Neural cell (in vitro differentiated cells): ENCODE results near the gene KCNIP3. TPM values are rescaled to one million over a fixed set of nuclear protein-coding genes. Genes with fewer than 3 reads are reported as not detected.

Experiments
- H2AFZ ChIP-seq: fragments of 200-600, 300-800 bp; sonication (generic), shearing (Covaris generic); 2 replicates; pipeline ENCODE4 v1.6.0; 2014; ENCODE audit warnings: low read depth, mild to moderate bottlenecking, antibody characterized with exemption, low read length, moderate library complexity
- H3F3A ChIP-seq: fragments of 200-600 bp; shearing (Covaris generic); 2 replicates; pipeline ENCODE4 v1.6.1; 2016; ENCODE audit warnings: mild to moderate bottlenecking, moderate library complexity, mixed read lengths, antibody characterized with exemption, low read length; ENCODE audit not compliant: insufficient read depth, poor library complexity, severe bottlenecking
- H3K27ac ChIP-seq: fragments of 200-600, 300-800 bp; sonication (generic), shearing (Covaris generic); 2 replicates; pipeline ENCODE4 v1.5.1; 2014; ENCODE audit warnings: mild to moderate bottlenecking, low read length, moderate library complexity
- H3K27me3 ChIP-seq: fragments of 300-800, 200-600 bp; sonication (generic), shearing (Covaris generic); 2 replicates; pipeline ENCODE4 v1.6.0; 2014; ENCODE audit warnings: mild to moderate bottlenecking, low read depth, low read length, moderate library complexity; ENCODE audit not compliant: insufficient read depth
- H3K36me3 ChIP-seq: fragments of 300-800, 200-600 bp; sonication (generic), shearing (Covaris generic); 2 replicates; pipeline ENCODE4 v1.5.1; 2014; ENCODE audit warnings: mild to moderate bottlenecking, antibody characterized with exemption, low read length, moderate library complexity; ENCODE audit not compliant: insufficient read depth
- H3K4me2 ChIP-seq: fragments of 300-800, 200-600 bp; sonication (generic), shearing (Covaris generic); 2 replicates; pipeline ENCODE4 v1.6.0; 2014; ENCODE audit warnings: mild to moderate bottlenecking, low read length
- H3K4me3 ChIP-seq: fragments of 300-800, 200-600 bp; sonication (generic), shearing (Covaris generic); 2 replicates; pipeline ENCODE4 v1.5.1; 2014; ENCODE audit warnings: mild to moderate bottlenecking, low read length, moderate library complexity
- H3K79me2 ChIP-seq: fragments of 200-600 bp; shearing (Covaris generic); replicated peaks from 2 replicates; pipeline ENCODE4 v1.6.0; 2014; ENCODE audit warnings: mild to moderate bottlenecking, low read length, moderate library complexity; ENCODE audit not compliant: insufficient read depth
- H3K9ac ChIP-seq: fragments of 300-800, 200-600 bp; sonication (generic), shearing (Covaris generic); 2 replicates; pipeline ENCODE4 v1.6.1; 2016; ENCODE audit warnings: mild to moderate bottlenecking, low read length, mixed read lengths
- H3K9me2 ChIP-seq: fragments of 200-600 bp; shearing (Covaris generic); 2 replicates; pipeline ENCODE4 v1.6.1; 2016; ENCODE audit warnings: mild to moderate bottlenecking, low read length, mixed read lengths; ENCODE audit not compliant: insufficient read depth
- H3K9me3 ChIP-seq: fragments of 200-600, 300-800 bp; sonication (generic), shearing (Covaris generic); 2 replicates; pipeline ENCODE4 v1.6.1; 2016; ENCODE audit warnings: mild to moderate bottlenecking, mixed run types, low read length, moderate library complexity, mixed read lengths
- H4K20me1 ChIP-seq: fragments of 200-600 bp; shearing (Covaris generic); 2 replicates; pipeline ENCODE4 v1.6.1; 2016; ENCODE audit warnings: mild to moderate bottlenecking, mixed run types; ENCODE audit not compliant: insufficient read depth
- EP300 ChIP-seq: fragments of 450-650 bp; conservative IDR thresholded peaks from 2 replicates; pipeline ENCODE4 v1.6.1; 2014; ENCODE audit warnings: antibody characterized with exemption, mild to moderate bottlenecking, moderate library complexity; ENCODE audit not compliant: poor library complexity, severe bottlenecking
- EZH2 ChIP-seq: fragments of 200-600, 300-800 bp; shearing (Covaris generic), sonication (generic); IDR thresholded peaks from 2 replicates; pipeline ENCODE4 v1.6.1; 2014; ENCODE audit warnings: antibody characterized with exemption, low read length, borderline replicate concordance, mild to moderate bottlenecking; ENCODE audit not compliant: insufficient read depth, poor library complexity, severe bottlenecking
- MXI1 ChIP-seq: fragments of 450-650 bp; conservative IDR thresholded peaks from 2 replicates; pipeline ENCODE4 v1.6.1; 2014; ENCODE audit warnings: antibody characterized with exemption, mild to moderate bottlenecking; ENCODE audit not compliant: poor library complexity, severe bottlenecking
- POLR2AphosphoS5 ChIP-seq: IDR thresholded peaks from 2 replicates; pipeline ENCODE4 v1.6.1; 2012
- RAD21 ChIP-seq: fragments of 450-650 bp; conservative IDR thresholded peaks from 2 replicates; pipeline ENCODE4 v1.6.1; 2014; ENCODE audit warnings: antibody characterized with exemption, mild to moderate bottlenecking, moderate library complexity
- SMC3 ChIP-seq: fragments of 450-650 bp; conservative IDR thresholded peaks from 2 replicates; pipeline ENCODE4 v1.6.1; 2014; ENCODE audit warnings: antibody characterized with exemption, mild to moderate bottlenecking, moderate library complexity; ENCODE audit not compliant: poor library complexity
- TAF1 ChIP-seq: IDR thresholded peaks from 2 replicates; pipeline ENCODE4 v1.6.1; 2012; ENCODE audit warnings: low read depth
- polyA plus RNA-seq: library from polyadenylated mRNA; depleted of rRNA; stranded (reverse); fragments of >200 nt; gene quantifications from 2 replicates; pipeline ENCODE4 v1.2.3, GENCODE V29; 2014
- TF ChIP-seq, protein P1 (sequence below): IDR thresholded peaks from 2 replicates; pipeline ENCODE4 v1.6.1; 2012; ENCODE audit warnings: borderline replicate concordance
- TF ChIP-seq, protein P2 (sequence below): fragments of 450-650 bp; IDR thresholded peaks from 2 replicates; pipeline ENCODE4 v1.5.1; 2014; ENCODE audit warnings: antibody characterized with exemption, mild to moderate bottlenecking, moderate library complexity; ENCODE audit not compliant: poor library complexity, severe bottlenecking

Gene KCNIP3
- polyA plus RNA-seq, 1 donor from 2014 or later: not detected

- Histone ChIP-seq H3K27ac (no peak overlapping the region), H3K36me3 (no peaks in the 10 kb centered on the region), H3K4me3 (no peak overlapping the region), H3K9me2 (no peaks in the 10 kb centered on the region), H3K4me2 (no peak overlapping the region), H3K9ac (no peak overlapping the region), H3F3A (no peaks in the 10 kb centered on the region), H3K27me3 (no peaks in the 10 kb centered on the region), H4K20me1 (no peaks in the 10 kb centered on the region), H2AFZ (no peak overlapping the region), H3K79me2 (no peaks in the 10 kb centered on the region), H3K9me3 (no peaks in the 10 kb centered on the region)
- TF ChIP-seq SMC3 (no peak), MXI1 (no peak), EP300 (no peak), EZH2 (no peak), POLR2AphosphoS5 (no peak), RAD21 (no peak)
Observed at GRCh38 chr2:95390881-95391321, 93.8 kb downstream of the KCNIP3 start.

DNA sequence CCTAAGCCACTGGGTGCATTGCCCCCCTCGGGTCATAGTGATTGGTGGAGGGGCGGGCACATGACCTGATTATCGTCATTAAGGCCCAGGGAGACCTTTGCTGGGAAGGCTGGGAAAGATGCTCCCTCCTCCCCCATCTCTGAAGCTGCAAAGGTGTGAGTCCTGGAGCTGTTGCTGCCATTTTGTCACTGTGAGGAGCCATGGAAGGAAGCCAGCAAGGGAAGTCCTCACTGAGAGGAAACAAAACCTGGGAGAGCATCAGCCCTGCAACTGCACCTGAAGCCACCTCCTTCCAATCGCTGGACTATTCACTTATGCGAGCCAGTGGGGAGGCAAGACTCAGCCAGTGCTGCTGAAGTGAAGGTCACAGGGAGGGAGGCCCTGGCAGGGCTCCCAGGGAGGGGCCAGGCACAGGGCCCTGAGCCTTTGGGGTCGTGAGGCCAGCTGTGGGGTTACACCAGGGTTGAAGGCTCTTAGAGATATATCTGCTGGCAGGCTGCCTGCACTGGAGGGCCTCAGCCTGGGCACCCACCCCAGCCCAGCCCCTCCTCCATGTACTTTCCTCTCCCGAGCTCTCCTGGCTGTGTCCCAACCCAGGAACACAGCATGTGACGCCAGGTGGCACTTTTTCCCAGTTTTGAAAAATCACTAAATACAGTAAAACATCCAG is 94.6 kb downstream of the KCNIP3 start:
- Histone ChIP-seq H3K9me2 (no peaks in the 10 kb centered on the region), H3K4me3 (no peak overlapping the region), H3F3A (no peaks in the 10 kb centered on the region), H3K27ac (no peak overlapping the region), H3K4me2 (no peak overlapping the region), H3K36me3 (no peaks in the 10 kb centered on the region), H4K20me1 (no peaks in the 10 kb centered on the region), H3K9me3 (no peaks in the 10 kb centered on the region), H3K27me3 (no peaks in the 10 kb centered on the region), H2AFZ (no peak overlapping the region), H3K79me2 (no peaks in the 10 kb centered on the region), H3K9ac (no peak overlapping the region)
- TF ChIP-seq, protein P1, sequence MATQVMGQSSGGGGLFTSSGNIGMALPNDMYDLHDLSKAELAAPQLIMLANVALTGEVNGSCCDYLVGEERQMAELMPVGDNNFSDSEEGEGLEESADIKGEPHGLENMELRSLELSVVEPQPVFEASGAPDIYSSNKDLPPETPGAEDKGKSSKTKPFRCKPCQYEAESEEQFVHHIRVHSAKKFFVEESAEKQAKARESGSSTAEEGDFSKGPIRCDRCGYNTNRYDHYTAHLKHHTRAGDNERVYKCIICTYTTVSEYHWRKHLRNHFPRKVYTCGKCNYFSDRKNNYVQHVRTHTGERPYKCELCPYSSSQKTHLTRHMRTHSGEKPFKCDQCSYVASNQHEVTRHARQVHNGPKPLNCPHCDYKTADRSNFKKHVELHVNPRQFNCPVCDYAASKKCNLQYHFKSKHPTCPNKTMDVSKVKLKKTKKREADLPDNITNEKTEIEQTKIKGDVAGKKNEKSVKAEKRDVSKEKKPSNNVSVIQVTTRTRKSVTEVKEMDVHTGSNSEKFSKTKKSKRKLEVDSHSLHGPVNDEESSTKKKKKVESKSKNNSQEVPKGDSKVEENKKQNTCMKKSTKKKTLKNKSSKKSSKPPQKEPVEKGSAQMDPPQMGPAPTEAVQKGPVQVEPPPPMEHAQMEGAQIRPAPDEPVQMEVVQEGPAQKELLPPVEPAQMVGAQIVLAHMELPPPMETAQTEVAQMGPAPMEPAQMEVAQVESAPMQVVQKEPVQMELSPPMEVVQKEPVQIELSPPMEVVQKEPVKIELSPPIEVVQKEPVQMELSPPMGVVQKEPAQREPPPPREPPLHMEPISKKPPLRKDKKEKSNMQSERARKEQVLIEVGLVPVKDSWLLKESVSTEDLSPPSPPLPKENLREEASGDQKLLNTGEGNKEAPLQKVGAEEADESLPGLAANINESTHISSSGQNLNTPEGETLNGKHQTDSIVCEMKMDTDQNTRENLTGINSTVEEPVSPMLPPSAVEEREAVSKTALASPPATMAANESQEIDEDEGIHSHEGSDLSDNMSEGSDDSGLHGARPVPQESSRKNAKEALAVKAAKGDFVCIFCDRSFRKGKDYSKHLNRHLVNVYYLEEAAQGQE: no peak
- TF ChIP-seq EP300 (no peak), RAD21 (no peak), EZH2 (no peak), TAF1 (no peak), POLR2AphosphoS5 (no peak), MXI1 (no peak), SMC3 (no peak)
- TF ChIP-seq, protein P2, sequence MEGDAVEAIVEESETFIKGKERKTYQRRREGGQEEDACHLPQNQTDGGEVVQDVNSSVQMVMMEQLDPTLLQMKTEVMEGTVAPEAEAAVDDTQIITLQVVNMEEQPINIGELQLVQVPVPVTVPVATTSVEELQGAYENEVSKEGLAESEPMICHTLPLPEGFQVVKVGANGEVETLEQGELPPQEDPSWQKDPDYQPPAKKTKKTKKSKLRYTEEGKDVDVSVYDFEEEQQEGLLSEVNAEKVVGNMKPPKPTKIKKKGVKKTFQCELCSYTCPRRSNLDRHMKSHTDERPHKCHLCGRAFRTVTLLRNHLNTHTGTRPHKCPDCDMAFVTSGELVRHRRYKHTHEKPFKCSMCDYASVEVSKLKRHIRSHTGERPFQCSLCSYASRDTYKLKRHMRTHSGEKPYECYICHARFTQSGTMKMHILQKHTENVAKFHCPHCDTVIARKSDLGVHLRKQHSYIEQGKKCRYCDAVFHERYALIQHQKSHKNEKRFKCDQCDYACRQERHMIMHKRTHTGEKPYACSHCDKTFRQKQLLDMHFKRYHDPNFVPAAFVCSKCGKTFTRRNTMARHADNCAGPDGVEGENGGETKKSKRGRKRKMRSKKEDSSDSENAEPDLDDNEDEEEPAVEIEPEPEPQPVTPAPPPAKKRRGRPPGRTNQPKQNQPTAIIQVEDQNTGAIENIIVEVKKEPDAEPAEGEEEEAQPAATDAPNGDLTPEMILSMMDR: no peak
